ENCODE data around the gene ATP5PO. TPM values are rescaled to one million over a fixed set of nuclear protein-coding genes. Genes with fewer than 3 reads are reported as not detected.

ATP5PO gene
- total RNA-seq, 1 donor from 2014 or later, result 835 TPM

DNA sequence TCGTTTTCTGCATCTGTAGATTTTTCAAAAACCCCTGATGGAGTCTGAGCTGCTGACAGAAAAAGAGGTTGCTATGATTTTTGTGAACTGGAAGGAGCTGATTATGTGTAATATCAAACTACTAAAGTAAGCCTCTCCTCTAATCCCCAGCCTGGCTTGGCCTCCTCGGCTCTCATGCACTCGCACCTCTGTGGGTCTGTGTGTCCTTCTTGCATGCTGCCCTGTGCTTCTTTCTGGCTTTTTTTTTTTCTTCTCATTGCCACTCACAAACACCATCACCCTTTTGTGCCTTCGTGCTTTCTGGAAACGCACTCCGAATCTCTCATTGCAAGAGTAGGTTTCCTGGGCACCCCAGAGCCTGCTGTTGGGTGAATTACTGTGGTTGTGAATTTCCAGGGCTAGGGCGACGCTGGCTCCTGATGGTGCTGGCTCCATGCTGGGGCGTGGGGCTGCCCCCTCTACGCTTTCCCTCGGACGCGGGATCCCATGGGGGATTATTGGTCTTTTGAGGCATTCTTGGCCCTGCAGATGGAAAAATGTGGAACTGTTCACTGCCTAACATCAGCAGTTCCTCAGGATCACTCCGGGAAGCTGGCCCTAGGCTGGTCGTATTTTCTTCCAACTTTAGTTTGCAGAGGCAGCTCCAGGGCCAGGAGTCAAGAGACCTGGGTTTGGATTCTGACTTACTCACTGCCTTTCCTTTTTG lies 56.8 kb downstream of the ATP5PO start:
- DNase-seq (no peak), ATAC-seq (ENCODE audit: poor library complexity) (no peak)
- intact Hi-C loops (cut with DNase I), result no loop called here

DNA sequence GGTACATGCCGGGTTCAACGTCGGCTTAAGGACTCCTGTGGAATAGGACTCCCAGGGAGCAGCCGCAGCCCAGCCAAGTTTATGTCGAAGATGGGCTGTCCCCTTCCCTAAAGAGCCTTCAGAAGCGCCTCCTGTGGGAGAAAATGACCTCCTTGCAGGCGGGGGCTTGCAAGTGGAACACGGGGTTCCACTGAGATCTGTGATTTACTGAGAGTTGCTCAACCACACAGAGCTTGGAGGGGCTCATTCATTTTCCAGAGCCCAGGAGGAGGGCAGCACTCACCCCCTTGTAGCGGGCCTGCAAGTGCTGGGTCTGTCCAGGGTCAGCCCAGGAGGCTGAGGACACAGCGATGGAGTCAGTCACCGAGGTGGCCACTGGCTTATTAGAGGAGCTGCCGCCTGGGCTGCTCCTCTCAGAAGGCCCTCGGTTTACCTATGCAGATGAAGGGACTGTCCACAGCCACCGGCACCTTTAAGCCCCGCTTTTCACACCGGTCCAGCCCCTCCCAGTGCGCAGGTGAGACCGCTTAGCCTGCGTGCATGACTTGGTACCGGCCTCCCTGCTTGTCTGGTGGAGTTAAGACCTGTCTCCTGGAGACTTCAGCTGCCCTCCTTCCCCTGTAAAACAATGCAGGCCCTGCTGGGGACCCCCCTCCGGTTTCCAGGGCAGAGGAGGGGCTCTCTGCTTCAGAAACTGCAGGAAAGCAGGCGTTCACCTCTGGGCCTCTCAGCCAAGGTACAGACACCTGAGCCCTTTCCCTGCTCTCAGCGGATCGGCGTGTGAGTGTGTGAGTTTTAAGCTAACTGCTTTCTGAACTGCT lies 57.5 kb downstream of the ATP5PO start:
- intact Hi-C loops (cut with DNase I), result no loop called here
- ATAC-seq (ENCODE audit: poor library complexity) (no peak), DNase-seq (no peak)

- intact Hi-C loops (cut with DNase I), result no loop called here
- ATAC-seq (ENCODE audit: poor library complexity), result no peak
- DNase-seq, result no peak
Measured at GRCh38 chr21:33856893-33857527, 58.6 kb downstream of the ATP5PO start.

- intact Hi-C loops (cut with DNase I), result no loop called here
- no peak for ATAC-seq (ENCODE audit: poor library complexity)
- DNase-seq, result no peak
Measured at GRCh38 chr21:33855190-33855589, 60.4 kb downstream of the ATP5PO start.

- DNase-seq, result no peak
- ATAC-seq (ENCODE audit: poor library complexity), result no peak
- intact Hi-C loops (cut with DNase I), result no loop called here
Measured at GRCh38 chr21:33854604-33855003, 61.0 kb downstream of the ATP5PO start.

Other genes starting within 250 kb of the ATP5PO start
- gene MRPS6, start 157.8 kb upstream of the ATP5PO start, total RNA-seq, result 74.4 TPM
- gene SLC5A3, start 157.8 kb upstream of the ATP5PO start, total RNA-seq, result 5.1 TPM